C4-2B (cell line): ENCODE measurements around the gene GAGE13.
"Not testable (repeated sequence)": the region's sequence is repeated elsewhere in the genome, so short reads cannot be mapped to it uniquely, and the experiment has no call there.

ENCODE experiments used
- CTCF ChIP-seq: fragments of 450-650 bp; conservative IDR thresholded peaks from 2 replicates; pipeline ENCODE4 v1.5.1; 2017; ENCODE audit warnings: mild to moderate bottlenecking
- ZFX ChIP-seq: fragments of 450-650 bp; IDR thresholded peaks from 2 replicates; pipeline ENCODE4 v1.6.1; 2017

GRCh38 chrX:49345402-49345801 is 14.0 kb downstream of the GAGE13 start:
- TF ChIP-seq CTCF, ZFX: not testable (repeated sequence)
